Rectal smooth muscle tissue (tissue), 1 donor: ENCODE data around the gene PPFIA1.
"Not testable (repeated sequence)": the region's sequence is repeated elsewhere in the genome, so short reads cannot be mapped to it uniquely, and the experiment has no call there.

ENCODE experiments used
- H3K27ac ChIP-seq: one replicate; pipeline ENCODE4 v1.7.0; 2013; ENCODE audit warnings: low read depth, low read length, inconsistent platforms
- H3K27me3 ChIP-seq: one replicate; pipeline ENCODE4 v1.7.0; 2013; ENCODE audit warnings: low read length; ENCODE audit not compliant: control insufficient read depth, insufficient read depth
- H3K36me3 ChIP-seq: one replicate; pipeline ENCODE4 v1.7.0; 2013; ENCODE audit warnings: low read length; ENCODE audit not compliant: control insufficient read depth, insufficient read depth
- H3K4me1 ChIP-seq: one replicate; pipeline ENCODE4 v1.7.0; 2013; ENCODE audit warnings: low read length; ENCODE audit not compliant: control insufficient read depth, insufficient read depth
- H3K4me3 ChIP-seq: one replicate; pipeline ENCODE4 v1.7.0; 2013; ENCODE audit warnings: low read length
- H3K9ac ChIP-seq: one replicate; pipeline ENCODE4 v1.7.0; 2013; ENCODE audit warnings: low read length

Gene PPFIA1

DNA sequence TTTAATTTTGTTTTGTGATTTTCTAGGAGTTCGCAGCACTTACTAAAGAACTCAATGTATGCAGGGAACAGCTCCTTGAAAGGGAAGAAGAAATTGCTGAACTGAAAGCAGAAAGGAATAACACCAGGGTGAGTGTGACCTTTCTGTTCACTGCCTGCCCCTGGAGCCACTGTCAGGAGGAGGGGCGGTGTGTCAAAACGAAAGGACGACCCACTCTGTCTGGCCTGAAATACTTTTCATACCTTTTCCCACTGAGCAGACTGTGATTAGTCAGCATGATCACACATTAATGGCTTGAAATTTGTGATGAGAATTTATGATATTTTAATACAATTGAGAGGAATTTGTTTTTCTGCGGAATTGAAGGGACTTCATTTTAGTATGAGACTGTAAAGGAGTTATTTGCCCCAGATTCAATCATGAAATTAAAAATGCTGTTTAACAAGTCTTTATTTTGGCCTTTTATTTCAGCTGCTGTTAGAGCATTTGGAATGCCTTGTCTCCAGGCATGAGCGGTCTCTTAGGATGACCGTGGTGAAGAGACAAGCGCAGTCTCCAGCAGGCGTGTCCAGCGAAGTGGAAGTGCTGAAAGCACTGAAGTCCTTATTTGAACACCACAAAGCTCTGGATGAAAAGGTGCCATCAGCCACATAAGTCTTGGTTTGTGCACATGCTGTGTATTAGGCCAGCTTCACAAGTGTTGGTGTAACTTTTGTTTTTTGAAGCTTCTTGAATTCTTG lies 54.1 kb downstream of the PPFIA1 start:
- H3K36me3 ChIP-seq, result peaks cover 9% of the 10 kb centered on the region
- H3K4me1 ChIP-seq, result peaks cover 2% of the 10 kb centered on the region
- H3K27ac ChIP-seq, result no peak overlapping the region
- no peak overlapping the region for H3K9ac ChIP-seq
- no peak overlapping the region for H3K4me3 ChIP-seq
- no peaks in the 10 kb centered on the region for H3K27me3 ChIP-seq

DNA sequence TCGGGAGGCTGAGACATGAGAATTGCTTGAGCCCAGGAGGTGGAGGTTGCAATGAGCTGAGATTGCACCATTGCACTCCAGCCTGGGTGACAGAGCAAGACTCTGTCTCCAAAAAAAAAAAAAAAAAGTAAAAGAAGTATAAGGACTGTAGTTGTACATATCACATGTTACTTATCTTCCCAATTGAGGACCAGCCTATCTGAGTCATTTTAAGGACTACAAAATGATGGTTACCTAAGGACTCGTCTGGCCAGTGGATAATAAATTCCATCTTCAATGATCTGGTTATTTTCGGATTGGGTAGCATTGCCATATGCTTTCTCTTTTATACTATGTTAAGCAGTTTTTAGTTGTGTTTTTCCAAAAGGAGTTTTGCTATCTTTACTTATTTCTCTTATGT lies 55.3 kb downstream of the PPFIA1 start:
- H3K27ac ChIP-seq, result peak overlapping the region; percentile 15
- peaks cover 2% of the 10 kb centered on the region for H3K4me1 ChIP-seq
- no peaks in the 10 kb centered on the region for H3K27me3 ChIP-seq
- H3K9ac ChIP-seq, result no peak overlapping the region
- no peak overlapping the region for H3K4me3 ChIP-seq
- peaks cover 10% of the 10 kb centered on the region for H3K36me3 ChIP-seq

GRCh38 chr11:70326365-70326811 lies 55.9 kb downstream of the PPFIA1 start:
- Histone ChIP-seq H3K27me3 (no peaks in the 10 kb centered on the region), H3K9ac (no peak overlapping the region), H3K4me1 (peaks cover 2% of the 10 kb centered on the region), H3K4me3 (no peak overlapping the region), H3K27ac (peak overlapping the region; percentile 15), H3K36me3 (peaks cover 8% of the 10 kb centered on the region)

DNA sequence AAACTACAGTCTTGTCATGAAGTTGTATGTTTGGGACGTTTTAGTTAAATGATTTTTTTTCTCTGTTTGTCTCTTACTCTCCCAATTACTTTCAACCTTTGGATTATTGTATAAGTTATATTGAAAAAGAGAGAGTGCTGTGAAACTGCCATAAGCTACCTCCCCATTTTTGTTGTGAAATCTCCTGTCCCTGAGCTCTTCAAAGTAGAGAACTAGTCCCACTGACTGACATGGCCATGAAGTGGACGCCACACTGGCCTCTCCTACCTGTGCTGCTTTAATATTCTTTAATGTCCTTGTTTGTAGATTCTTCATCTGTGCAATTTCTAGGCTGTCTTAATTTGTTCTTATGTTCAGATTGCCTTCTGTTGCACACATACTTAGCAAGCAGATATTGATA lies 56.3 kb downstream of the PPFIA1 start:
- Histone ChIP-seq H3K4me3 (no peak overlapping the region), H3K27ac (no peak overlapping the region), H3K9ac (no peak overlapping the region), H3K36me3 (peaks cover 9% of the 10 kb centered on the region), H3K27me3 (no peaks in the 10 kb centered on the region), H3K4me1 (peaks cover 2% of the 10 kb centered on the region)

DNA sequence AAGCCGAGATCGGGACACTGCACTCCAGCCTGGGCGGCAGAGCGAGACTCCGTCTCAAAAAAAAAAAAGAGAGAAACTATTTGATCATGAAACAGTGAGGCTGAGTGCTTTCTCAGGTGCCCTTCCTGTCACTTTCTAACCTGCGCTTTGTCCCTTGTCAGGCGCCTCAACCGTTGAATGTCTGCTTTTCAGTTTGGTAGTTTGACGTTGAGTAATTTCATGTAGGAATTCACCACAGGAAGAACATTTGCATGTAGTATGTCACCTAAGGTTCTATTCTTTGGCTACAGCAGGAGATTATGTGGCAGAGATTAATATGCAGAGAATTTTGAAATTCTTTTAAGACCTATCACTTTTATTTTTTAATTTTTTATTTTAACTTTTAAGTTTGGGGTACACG lies 57.2 kb downstream of the PPFIA1 start:
- H3K36me3 ChIP-seq, result peaks cover 15% of the 10 kb centered on the region
- no peak overlapping the region for H3K27ac ChIP-seq
- peaks cover 2% of the 10 kb centered on the region for H3K4me1 ChIP-seq
- no peaks in the 10 kb centered on the region for H3K27me3 ChIP-seq
- H3K4me3 ChIP-seq, result no peak overlapping the region
- H3K9ac ChIP-seq, result no peak overlapping the region

GRCh38 chr11:70328556-70328955 lies 58.1 kb downstream of the PPFIA1 start:
- Histone ChIP-seq H3K4me1 (peaks cover 2% of the 10 kb centered on the region), H3K4me3 (no peak overlapping the region), H3K9ac (no peak overlapping the region), H3K27ac (no peak overlapping the region), H3K36me3 (peaks cover 23% of the 10 kb centered on the region), H3K27me3 (no peaks in the 10 kb centered on the region)

GRCh38 chr11:70331320-70331843 lies 60.9 kb downstream of the PPFIA1 start:
- not testable (repeated sequence) for H3K4me1 ChIP-seq, H3K27me3 ChIP-seq, H3K27ac ChIP-seq, H3K4me3 ChIP-seq, H3K9ac ChIP-seq
- H3K36me3 ChIP-seq, result peaks cover 30% of the 10 kb centered on the region

- Histone ChIP-seq H3K4me3 (no peak overlapping the region), H3K27ac (no peak overlapping the region), H3K4me1 (no peaks in the 10 kb centered on the region), H3K9ac (no peak overlapping the region), H3K36me3 (peaks cover 33% of the 10 kb centered on the region), H3K27me3 (no peaks in the 10 kb centered on the region)
Observed at GRCh38 chr11:70331901-70332300, 61.4 kb downstream of the PPFIA1 start.

GRCh38 chr11:70332567-70332966 lies 62.1 kb downstream of the PPFIA1 start:
- Histone ChIP-seq H3K27me3 (no peaks in the 10 kb centered on the region), H3K36me3 (peaks cover 35% of the 10 kb centered on the region), H3K9ac (no peak overlapping the region), H3K4me1 (no peaks in the 10 kb centered on the region), H3K27ac (no peak overlapping the region), H3K4me3 (no peak overlapping the region)

- Histone ChIP-seq H3K4me3 (no peak overlapping the region), H3K4me1 (no peaks in the 10 kb centered on the region), H3K27me3 (no peaks in the 10 kb centered on the region), H3K27ac (no peak overlapping the region), H3K9ac (no peak overlapping the region), H3K36me3 (peaks cover 35% of the 10 kb centered on the region)
Observed at GRCh38 chr11:70333261-70333660, 62.8 kb downstream of the PPFIA1 start.

DNA sequence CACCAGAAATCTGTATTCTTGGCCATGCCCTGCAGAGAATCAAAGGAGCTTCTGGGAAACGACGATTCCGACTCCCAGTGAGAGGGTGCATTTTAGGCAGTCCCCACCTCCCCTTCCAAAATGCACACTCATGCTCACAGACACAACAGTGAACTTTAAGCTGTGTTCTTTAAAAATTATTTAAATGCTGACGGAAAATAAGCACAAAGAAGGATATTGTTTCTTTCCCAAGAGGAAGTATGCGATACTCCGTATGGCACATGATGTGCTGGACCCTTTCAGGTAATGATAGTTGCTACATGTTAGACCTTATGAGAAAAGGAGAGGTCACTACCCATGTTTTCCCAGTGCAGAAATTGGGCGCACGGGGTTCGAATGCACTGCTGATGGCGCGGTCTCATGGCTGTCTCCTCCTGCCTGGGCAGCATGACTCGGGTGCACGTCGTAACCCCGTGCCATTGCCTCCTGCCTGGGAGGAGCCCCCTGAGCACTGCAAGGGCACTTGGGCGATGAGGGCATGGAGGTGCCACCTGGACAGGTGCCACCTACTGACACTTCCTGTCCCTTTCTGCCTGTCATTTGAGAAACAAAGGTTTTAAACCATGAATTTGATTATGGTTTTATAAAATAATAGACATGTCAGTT lies 64.0 kb downstream of the PPFIA1 start:
- Histone ChIP-seq H3K4me3 (no peak overlapping the region), H3K4me1 (no peaks in the 10 kb centered on the region), H3K27ac (no peak overlapping the region), H3K9ac (no peak overlapping the region), H3K36me3 (peaks cover 41% of the 10 kb centered on the region), H3K27me3 (no peaks in the 10 kb centered on the region)

GRCh38 chr11:70335511-70335910 lies 65.0 kb downstream of the PPFIA1 start:
- Histone ChIP-seq H3K4me1 (no peaks in the 10 kb centered on the region), H3K9ac (no peak overlapping the region), H3K27ac (no peak overlapping the region), H3K27me3 (no peaks in the 10 kb centered on the region), H3K4me3 (no peak overlapping the region), H3K36me3 (peaks cover 39% of the 10 kb centered on the region)

GRCh38 chr11:70338594-70338993 lies 68.1 kb downstream of the PPFIA1 start:
- no peaks in the 10 kb centered on the region for H3K4me1 ChIP-seq
- no peak overlapping the region for H3K4me3 ChIP-seq
- H3K36me3 ChIP-seq, result peaks cover 33% of the 10 kb centered on the region
- H3K27me3 ChIP-seq, result no peaks in the 10 kb centered on the region
- H3K27ac ChIP-seq, result no peak overlapping the region
- no peak overlapping the region for H3K9ac ChIP-seq
